ENCODE measurements around the gene NOD1. TPM values are rescaled to one million over a fixed set of nuclear protein-coding genes. Genes with fewer than 3 reads are reported as not detected.
A peak's percentile ranks its signal among the peaks of the same experiment; 100 is the strongest.

NOD1 gene
- total and polyA plus RNA-seq, 11 donors, result 5.3 to 28.8 (median 9.0) TPM

GRCh38 chr7:30412782-30413504, 65.6 kb downstream of the NOD1 start:
- Histone ChIP-seq H3K27me3 (no peaks in the 10 kb centered on the region), H3K27ac (no peak overlapping the region), H3K36me3 (no peaks in the 10 kb centered on the region), H3K9me3 (peaks cover 0 to 9% (median 0%) of the 10 kb centered on the region in 12 donors), H3K4me3 (no peak overlapping the region), H3K4me1 (peaks cover 0 to 14% (median 0%) of the 10 kb centered on the region in 12 donors)
- intact Hi-C loops (cut with DNase I), result loop anchor here (1.0 to 5.0 kb wide), 6 partner anchors 136 to 251 kb away; no protein-coding TSS in a partner anchor
- 39 to 52% (median 50%) methylated on average over 5 of the region's 5 CpGs for whole genome bisulfite sequencing, 4 donors
- TF ChIP-seq POLR2A (IDR thresholded peaks at IDR 0.05), result no peak
- TF ChIP-seq, protein P1, sequence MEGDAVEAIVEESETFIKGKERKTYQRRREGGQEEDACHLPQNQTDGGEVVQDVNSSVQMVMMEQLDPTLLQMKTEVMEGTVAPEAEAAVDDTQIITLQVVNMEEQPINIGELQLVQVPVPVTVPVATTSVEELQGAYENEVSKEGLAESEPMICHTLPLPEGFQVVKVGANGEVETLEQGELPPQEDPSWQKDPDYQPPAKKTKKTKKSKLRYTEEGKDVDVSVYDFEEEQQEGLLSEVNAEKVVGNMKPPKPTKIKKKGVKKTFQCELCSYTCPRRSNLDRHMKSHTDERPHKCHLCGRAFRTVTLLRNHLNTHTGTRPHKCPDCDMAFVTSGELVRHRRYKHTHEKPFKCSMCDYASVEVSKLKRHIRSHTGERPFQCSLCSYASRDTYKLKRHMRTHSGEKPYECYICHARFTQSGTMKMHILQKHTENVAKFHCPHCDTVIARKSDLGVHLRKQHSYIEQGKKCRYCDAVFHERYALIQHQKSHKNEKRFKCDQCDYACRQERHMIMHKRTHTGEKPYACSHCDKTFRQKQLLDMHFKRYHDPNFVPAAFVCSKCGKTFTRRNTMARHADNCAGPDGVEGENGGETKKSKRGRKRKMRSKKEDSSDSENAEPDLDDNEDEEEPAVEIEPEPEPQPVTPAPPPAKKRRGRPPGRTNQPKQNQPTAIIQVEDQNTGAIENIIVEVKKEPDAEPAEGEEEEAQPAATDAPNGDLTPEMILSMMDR (IDR thresholded peaks at IDR 0.05), result peak; percentile 26 to 77 (median 64)
- DNase-seq (peak in 1 of 5 donors; percentile 30), ATAC-seq (peak; percentile 82 to 95 (median 92))

- Histone ChIP-seq H3K4me3 (no peak overlapping the region), H3K27me3 (no peaks in the 10 kb centered on the region), H3K9me3 (peaks cover 0 to 9% (median 0%) of the 10 kb centered on the region in 12 donors), H3K36me3 (no peaks in the 10 kb centered on the region), H3K27ac (no peak overlapping the region), H3K4me1 (peaks cover 0 to 14% (median 0%) of the 10 kb centered on the region in 12 donors)
- DNase-seq (no peak), ATAC-seq (no peak)
- TF ChIP-seq, protein P1 (IDR thresholded peaks at IDR 0.05), result no peak
- TF ChIP-seq POLR2A (IDR thresholded peaks at IDR 0.05), result no peak
- intact Hi-C loops (cut with DNase I), result loop anchor here (2.0 to 5.0 kb wide), 6 partner anchors 127 to 250 kb away; partner anchors contain the start of gene ZNRF2 (in 1 of the 10)
- 63 to 73% (median 64%) methylated on average over 3 of the region's 3 CpGs for WGBS, 4 donors
These were observed 66.7 kb downstream of the NOD1 start for GRCh38 chr7:30411897-30412296.

- ATAC-seq, result no peak
- DNase-seq, result peak in 1 of 5 donors; percentile 28
- peaks cover 0 to 9% (median 0%) of the 10 kb centered on the region in 12 donors for H3K9me3 ChIP-seq
- no peaks in the 10 kb centered on the region for H3K36me3 ChIP-seq
- intact Hi-C loops (cut with DNase I), result loop anchor here in 7 of 10 donors (2.0 to 5.0 kb wide), 4 partner anchors 126 to 249 kb away; partner anchors contain the start of gene ZNRF2 (in 1 of the 7)
- WGBS, 4 donors, result 88 to 97% (median 90%) methylated on average over 2 of the region's 2 CpGs
- no peak overlapping the region for H3K4me3 ChIP-seq
- peaks cover 0 to 14% (median 0%) of the 10 kb centered on the region in 12 donors for H3K4me1 ChIP-seq
- TF ChIP-seq POLR2A (IDR thresholded peaks at IDR 0.05), result no peak
- TF ChIP-seq, protein P1 (IDR thresholded peaks at IDR 0.05), result no peak
- no peak overlapping the region for H3K27ac ChIP-seq
- no peaks in the 10 kb centered on the region for H3K27me3 ChIP-seq
These were observed 67.4 kb downstream of the NOD1 start for GRCh38 chr7:30411173-30411572.

All from heart left ventricle (tissue), 16 donors.